Left colon (tissue), 2 donors: Measurements from ENCODE around the gene KRT16. TPM values are rescaled to one million over a fixed set of nuclear protein-coding genes. Genes with fewer than 3 reads are reported as not detected.
A peak's percentile ranks its signal among the peaks of the same experiment; 100 is the strongest.
"Not testable (repeated sequence)": the region's sequence is repeated elsewhere in the genome, so short reads cannot be mapped to it uniquely, and the experiment has no call there.

Source experiments
- ATAC-seq: fragments of 200-7000 bp; cut with Tn5 transposase; one replicate; pipeline ENCODE4 v1.9.1; 2020; ENCODE audit warnings: mild to moderate bottlenecking, moderate library complexity
- DNase-seq, 2 donors: peaks; one replicate each; pipeline ENCODE4 v3.0.0-alpha.2; 2020
- intact Hi-C, 2 donors: fragments of 100-400 bp; cut with DNase I in 1 of 2; cut with micrococcal nuclease in 1 of 2; formaldehyde crosslinking; loops; one replicate each; pipeline versions ENCODE4 v1.11.2 to v1.14.0; 2022; cut with DNase I, micrococcal nuclease
- total RNA-seq, 2 donors: library from RNA; stranded (reverse); fragmentation: NEBNext Ultra II Directional; extraction: Animal tissue kit (Norgen Biotek cat#: 25700); gene quantifications; one replicate each; pipeline ENCODE4 v1.2.1, GENCODE V29; 2021
- donor health status: DM: no; HTN: no; CAD: no.
- donor health status: DM: yes; HTN: yes; CAD: no.

Gene KRT16
- total RNA-seq, 2 donors from 2014 or later = not detected

GRCh38 chr17:41631025-41631897 is 18.7 kb upstream of the KRT16 start:
- intact Hi-C loops = no loop called here
- DNase-seq (no peak), ATAC-seq (peak; percentile 45)

GRCh38 chr17:41629826-41630670 is 17.5 kb upstream of the KRT16 start:
- DNase-seq (no peak), ATAC-seq (no peak)
- intact Hi-C loops = no loop called here

GRCh38 chr17:41629316-41629715 is 16.7 kb upstream of the KRT16 start:
- ATAC-seq (no peak), DNase-seq (no peak)
- intact Hi-C loops = no loop called here

- DNase-seq, ATAC-seq, intact Hi-C loops: not testable (repeated sequence)
Observed at GRCh38 chr17:41628621-41629255, 16.2 kb upstream of the KRT16 start.

GRCh38 chr17:41628073-41628370 is 15.5 kb upstream of the KRT16 start:
- DNase-seq, intact Hi-C loops, ATAC-seq: not testable (repeated sequence)

- intact Hi-C loops = no loop called here
- DNase-seq (no peak), ATAC-seq (no peak)
Observed at GRCh38 chr17:41627316-41628072, 14.9 kb upstream of the KRT16 start.

GRCh38 chr17:41626914-41627295 is 14.3 kb upstream of the KRT16 start:
- DNase-seq, ATAC-seq, intact Hi-C loops: not testable (repeated sequence)

GRCh38 chr17:41626028-41626913 is 13.7 kb upstream of the KRT16 start:
- DNase-seq, ATAC-seq, intact Hi-C loops: not testable (repeated sequence)

GRCh38 chr17:41625602-41626001 is 13.0 kb upstream of the KRT16 start:
- intact Hi-C loops = no loop called here
- ATAC-seq = no peak
- DNase-seq = no peak

- no peak for ATAC-seq
- intact Hi-C loops = no loop called here
- DNase-seq = no peak
Observed at GRCh38 chr17:41624208-41625101, 11.9 kb upstream of the KRT16 start, which contains the start of gene KRT17. Gene KRT17 (minus strand): TSS chr17:41624575. CDS start chr17:41624509, 66 bp downstream.

GRCh38 chr17:41623184-41623861 is 10.8 kb upstream of the KRT16 start:
- ATAC-seq, DNase-seq, intact Hi-C loops: not testable (repeated sequence)

- intact Hi-C loops, ATAC-seq, DNase-seq: not testable (repeated sequence)
Observed at GRCh38 chr17:41622340-41623183, 10.0 kb upstream of the KRT16 start.

GRCh38 chr17:41621916-41622315 is 9.3 kb upstream of the KRT16 start:
- DNase-seq (no peak), ATAC-seq (no peak)
- intact Hi-C loops = no loop called here

- intact Hi-C loops, DNase-seq, ATAC-seq: not testable (repeated sequence)
Observed at GRCh38 chr17:41621435-41621817, 8.9 kb upstream of the KRT16 start.
